Right lobe of liver (tissue), 4 donors: ENCODE results near the gene LRRC18.

Source experiments
- CTCF ChIP-seq, 4 donors: fragments of 200-600 bp in 3 of 4; fragments of 450-650 bp in 1 of 4; IDR thresholded peaks; one replicate each; pipeline versions ENCODE4 v1.5.1 to v1.8.0; 2016 to 2022; ENCODE audit warnings: antibody characterized with exemption in 4 of 4, mild to moderate bottlenecking in 2 of 4
- POLR2A ChIP-seq: fragments of 450-650 bp; IDR thresholded peaks from one replicate; pipeline ENCODE4 v1.6.1; 2017; ENCODE audit warnings: antibody characterized with exemption, mild to moderate bottlenecking
- donor health status: DM: no; HTN: no; CAD: no.
- donor health status: DM: no; HTN: no; CAD: no.
- donor health status: DM: no; HTN: yes; CAD: no.

GRCh38 chr10:48985621-48986158 lies 46.0 kb upstream of the LRRC18 start:
- no peak for TF ChIP-seq CTCF (IDR thresholded peaks at IDR 0.05)
- TF ChIP-seq POLR2A = no peak
